GM18499 (cell line): Measurements from ENCODE around the gene OR51E1.
A peak's percentile ranks its signal among the peaks of the same experiment; 100 is the strongest.

Source experiments
- ATAC-seq: cut with Tn5 transposase; IDR thresholded peaks from one replicate; pipeline ENCODE4 v1.9.1; 2021; ENCODE audit warnings: moderate number of reproducible peaks; ENCODE audit not compliant: insufficient read depth, unreplicated experiment

Gene OR51E1

GRCh38 chr11:4643682-4644081 is at the start of gene OR51E1:
Gene OR51E1, plus strand, starts transcription at chr11:4643982. Its CDS starts 8,545 bp downstream, at chr11:4652527.
- no peak for ATAC-seq

GRCh38 chr11:4605057-4605456 is 38.7 kb upstream of the OR51E1 start:
- ATAC-seq, result no peak

GRCh38 chr11:4606231-4607015 is 37.4 kb upstream of the OR51E1 start:
- no peak for ATAC-seq

- ATAC-seq, result no peak
These were observed 36.7 kb upstream of the OR51E1 start for GRCh38 chr11:4607096-4607495.

- ATAC-seq, result peak; percentile 97
These were observed 35.8 kb upstream of the OR51E1 start, which contains the start of gene TRIM68 for GRCh38 chr11:4607781-4608666. Gene TRIM68, minus strand, starts transcription at chr11:4608231. Its CDS starts 2,727 bp downstream, at chr11:4605504.

GRCh38 chr11:4610258-4610935 is 33.4 kb upstream of the OR51E1 start:
- ATAC-seq, result no peak

- ATAC-seq, result no peak
These were observed 31.8 kb upstream of the OR51E1 start for GRCh38 chr11:4611986-4612385.

- no peak for ATAC-seq
These were observed 27.8 kb upstream of the OR51E1 start for GRCh38 chr11:4615856-4616444.

- no peak for ATAC-seq
These were observed 24.3 kb upstream of the OR51E1 start for GRCh38 chr11:4619514-4619913.

GRCh38 chr11:4626207-4627099 is 17.3 kb upstream of the OR51E1 start:
- ATAC-seq, result no peak

GRCh38 chr11:4636136-4636535 is 7.6 kb upstream of the OR51E1 start:
- ATAC-seq, result no peak

GRCh38 chr11:4636962-4637661 is 6.7 kb upstream of the OR51E1 start, which contains the start of gene OR51D1:
Gene OR51D1, plus strand, starts transcription at chr11:4637477. Its CDS starts 2,314 bp downstream, at chr11:4639791.
- ATAC-seq, result peak; percentile 85

- ATAC-seq, result no peak
These were observed 6.1 kb upstream of the OR51E1 start for GRCh38 chr11:4637662-4638047.

- no peak for ATAC-seq
These were observed 3.9 kb upstream of the OR51E1 start for GRCh38 chr11:4639931-4640330.

- no peak for ATAC-seq
These were observed 2.3 kb upstream of the OR51E1 start for GRCh38 chr11:4641501-4641900.

GRCh38 chr11:4642043-4642442 is 1.7 kb upstream of the OR51E1 start:
- ATAC-seq, result no peak

- no peak for ATAC-seq
These were observed 706 bp upstream of the OR51E1 start for GRCh38 chr11:4643076-4643475.

- no peak for ATAC-seq
These were observed 451 bp downstream of the OR51E1 start for GRCh38 chr11:4644233-4644632.

- no peak for ATAC-seq
These were observed 2.2 kb downstream of the OR51E1 start for GRCh38 chr11:4645974-4646373.
